HG02852 (cell line): ENCODE results near the gene MKX.

Source experiments
- ATAC-seq: cut with Tn5 transposase; IDR thresholded peaks from one replicate; pipeline ENCODE4 v1.9.1; 2021; ENCODE audit warnings: mild to moderate bottlenecking, moderate library complexity; ENCODE audit not compliant: unreplicated experiment

MKX gene, protein sequence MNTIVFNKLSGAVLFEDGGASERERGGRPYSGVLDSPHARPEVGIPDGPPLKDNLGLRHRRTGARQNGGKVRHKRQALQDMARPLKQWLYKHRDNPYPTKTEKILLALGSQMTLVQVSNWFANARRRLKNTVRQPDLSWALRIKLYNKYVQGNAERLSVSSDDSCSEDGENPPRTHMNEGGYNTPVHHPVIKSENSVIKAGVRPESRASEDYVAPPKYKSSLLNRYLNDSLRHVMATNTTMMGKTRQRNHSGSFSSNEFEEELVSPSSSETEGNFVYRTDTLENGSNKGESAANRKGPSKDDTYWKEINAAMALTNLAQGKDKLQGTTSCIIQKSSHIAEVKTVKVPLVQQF

DNA sequence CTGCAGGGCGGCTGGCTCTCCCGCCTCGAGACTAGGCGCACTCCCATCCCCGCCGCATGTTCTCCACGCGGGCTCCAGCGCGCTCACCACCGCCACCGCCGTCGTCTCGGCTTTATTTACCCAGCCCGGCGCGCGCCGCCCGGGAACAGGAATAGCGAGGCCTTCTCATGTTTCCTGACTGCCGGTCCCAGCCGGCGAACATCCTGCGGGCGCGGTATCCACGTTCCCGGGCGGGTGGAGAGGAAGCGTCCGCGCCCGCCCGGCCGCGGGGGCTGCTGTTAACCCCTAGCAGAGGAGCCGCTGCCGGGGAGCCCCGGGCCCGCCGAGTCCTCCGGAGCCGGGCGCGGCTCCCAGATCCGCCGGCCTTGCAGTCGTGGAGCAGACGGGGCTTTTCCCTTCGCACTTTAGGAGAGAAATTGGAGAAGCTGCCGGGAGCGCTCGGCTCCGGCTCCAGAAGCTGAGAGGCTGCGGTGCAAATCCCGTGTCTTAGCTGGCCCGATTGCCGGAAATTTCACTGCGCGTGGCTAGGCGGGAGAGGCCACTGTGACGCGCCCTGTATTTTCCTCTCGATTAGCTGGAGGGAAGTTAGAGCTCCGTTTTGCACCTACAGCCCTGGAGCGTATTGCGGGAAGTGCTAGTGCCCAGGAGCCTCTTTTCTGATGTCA lies at the start of gene MKX:
MKX (minus strand) TSS at position 88 of the 665 bp plus-strand sequence. CDS start 2,404 bp downstream, outside the sequence.
- ATAC-seq: no peak

DNA sequence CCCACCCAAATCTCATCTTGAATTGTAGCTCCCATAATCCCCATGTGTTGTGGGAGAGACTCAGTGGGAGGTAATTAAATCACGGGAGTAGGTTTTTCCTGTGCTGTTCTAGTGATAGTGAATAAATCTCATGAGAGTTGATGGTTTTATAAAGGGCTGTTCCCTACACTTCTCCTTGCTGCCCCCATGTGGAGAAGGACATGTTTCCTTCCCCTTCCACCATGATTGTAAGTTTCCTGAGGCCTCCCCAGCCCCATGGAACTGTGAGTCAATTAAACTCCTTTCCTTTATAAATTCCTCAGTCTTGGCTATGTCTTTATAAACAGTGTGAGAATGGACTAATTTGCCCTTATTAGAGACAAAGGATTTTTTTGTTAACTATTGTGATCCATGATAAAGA lies 48.5 kb upstream of the MKX start:
- ATAC-seq: no peak

GRCh38 chr10:27792216-27792615 lies 46.6 kb upstream of the MKX start:
- no peak for ATAC-seq

- ATAC-seq: no peak
These were observed 38.7 kb upstream of the MKX start for GRCh38 chr10:27784272-27784671.

DNA sequence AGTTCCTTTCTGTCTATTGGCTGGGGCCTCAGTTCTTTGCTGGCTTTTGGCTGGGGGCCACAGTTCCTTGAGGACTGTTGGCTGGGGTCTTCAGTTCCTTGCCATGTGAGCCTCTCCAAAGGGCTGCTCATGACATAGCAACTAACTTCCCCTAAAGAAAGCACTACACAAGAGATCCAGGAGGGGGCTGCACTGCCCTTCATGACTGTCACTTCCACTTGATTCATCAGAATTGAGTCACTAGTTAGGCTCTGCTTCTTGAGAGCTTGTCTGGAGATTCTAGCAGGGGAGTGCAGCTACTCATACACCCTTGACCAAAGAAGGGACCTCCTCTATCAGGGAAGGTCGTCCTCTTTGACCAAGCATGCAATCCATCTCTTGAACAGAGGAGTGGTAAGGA lies 38.0 kb upstream of the MKX start:
- no peak for ATAC-seq

- no peak for ATAC-seq
These were observed 33.9 kb upstream of the MKX start for GRCh38 chr10:27779462-27780015.

- ATAC-seq: no peak
These were observed 29.2 kb upstream of the MKX start for GRCh38 chr10:27774831-27775230.

DNA sequence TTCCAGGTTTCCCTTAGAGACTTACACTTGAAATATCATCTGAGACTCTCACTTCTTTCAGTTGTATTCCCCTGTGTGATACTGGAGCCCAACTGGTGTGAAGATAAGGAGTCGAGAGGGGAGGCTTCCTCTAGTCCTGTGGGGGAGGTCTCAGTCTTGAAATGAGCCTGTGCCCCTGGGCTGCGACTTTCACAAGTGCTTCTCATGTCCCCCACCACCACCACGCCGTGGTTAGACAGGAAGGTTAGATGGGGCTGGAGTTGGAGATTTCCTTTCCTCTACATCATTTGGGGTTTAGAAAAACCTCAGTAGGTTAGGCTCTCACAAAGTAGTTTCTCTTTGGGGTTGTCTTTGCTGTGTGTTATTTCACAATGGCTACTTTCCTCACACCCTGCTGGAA lies 25.6 kb upstream of the MKX start:
- no peak for ATAC-seq

DNA sequence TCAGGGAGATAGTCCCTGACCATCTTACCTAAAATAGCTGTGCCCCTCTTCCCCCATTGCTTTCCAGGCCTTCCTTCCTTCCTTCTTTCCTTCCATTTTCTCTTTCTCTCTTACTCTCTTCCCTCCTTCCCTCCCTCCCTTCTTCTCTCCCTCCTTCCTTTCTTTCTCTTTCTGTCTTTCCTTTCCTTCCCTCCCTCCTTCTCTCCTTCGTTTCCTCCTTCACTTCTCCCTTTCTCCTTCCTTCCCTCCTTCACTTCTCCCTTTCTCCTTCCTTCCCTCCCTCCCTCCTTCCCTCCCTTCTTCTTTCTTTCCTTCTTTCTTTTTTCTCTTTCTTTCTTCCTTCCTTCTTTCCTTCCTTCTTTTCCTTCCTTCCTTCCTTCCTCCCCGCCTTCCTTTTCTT lies 24.6 kb upstream of the MKX start:
- ATAC-seq: no peak

GRCh38 chr10:27760867-27761266 lies 15.2 kb upstream of the MKX start:
- no peak for ATAC-seq

- ATAC-seq: no peak
These were observed 14.1 kb upstream of the MKX start for GRCh38 chr10:27759483-27760272.

- no peak for ATAC-seq
These were observed 7.1 kb upstream of the MKX start for GRCh38 chr10:27752673-27753237.

GRCh38 chr10:27748601-27749000 lies 3.0 kb upstream of the MKX start:
- ATAC-seq: no peak

GRCh38 chr10:27747096-27747451 lies 1.5 kb upstream of the MKX start:
- no peak for ATAC-seq

DNA sequence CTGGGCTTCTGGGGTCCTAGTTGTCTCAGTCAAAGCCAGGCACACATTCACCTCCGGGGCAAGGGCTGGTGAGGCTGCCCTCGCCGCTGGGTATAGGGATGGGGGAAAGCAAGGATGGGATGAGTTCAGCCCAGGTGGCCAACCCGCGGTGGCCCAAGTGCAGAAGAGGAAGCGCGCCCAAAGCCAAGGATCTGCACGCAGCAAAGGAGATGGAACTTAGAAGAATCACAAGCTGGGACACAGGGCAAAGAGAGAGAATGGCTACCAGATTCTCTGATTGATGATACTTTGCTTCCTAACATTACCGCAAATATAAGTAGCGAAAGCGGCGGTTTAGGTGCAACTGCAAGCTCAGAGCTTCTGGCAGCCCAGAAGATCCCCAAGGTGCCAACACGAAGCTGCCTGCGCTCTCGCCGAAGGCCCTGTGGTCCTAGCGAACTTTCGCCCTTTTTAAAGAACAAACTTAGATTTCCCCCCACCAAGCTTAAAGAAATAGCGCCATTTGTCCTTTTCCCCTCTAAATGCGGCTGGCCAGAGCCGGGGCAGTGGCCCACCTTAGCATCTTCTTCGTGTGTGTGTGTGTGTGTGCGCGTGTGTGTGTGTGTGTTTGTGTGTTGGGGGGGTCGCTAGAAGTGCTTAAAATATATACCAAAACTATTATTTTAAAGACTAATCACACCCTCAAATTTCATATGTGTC lies 927 bp upstream of the MKX start:
- no peak for ATAC-seq

- no peak for ATAC-seq
These were observed 552 bp downstream of the MKX start for GRCh38 chr10:27744802-27745731.

- ATAC-seq: no peak
These were observed 1.5 kb downstream of the MKX start for GRCh38 chr10:27743877-27744801.
